Rectal smooth muscle tissue (tissue), 1 donor: Measurements from ENCODE around the gene TOMM5.

ENCODE experiments used
- H3K27ac ChIP-seq: one replicate; pipeline ENCODE4 v1.7.0; 2013; ENCODE audit warnings: low read depth, low read length, inconsistent platforms
- H3K27me3 ChIP-seq: one replicate; pipeline ENCODE4 v1.7.0; 2013; ENCODE audit warnings: low read length; ENCODE audit not compliant: control insufficient read depth, insufficient read depth
- H3K36me3 ChIP-seq: one replicate; pipeline ENCODE4 v1.7.0; 2013; ENCODE audit warnings: low read length; ENCODE audit not compliant: control insufficient read depth, insufficient read depth
- H3K4me1 ChIP-seq: one replicate; pipeline ENCODE4 v1.7.0; 2013; ENCODE audit warnings: low read length; ENCODE audit not compliant: control insufficient read depth, insufficient read depth
- H3K4me3 ChIP-seq: one replicate; pipeline ENCODE4 v1.7.0; 2013; ENCODE audit warnings: low read length
- H3K9ac ChIP-seq: one replicate; pipeline ENCODE4 v1.7.0; 2013; ENCODE audit warnings: low read length

TOMM5 gene

DNA sequence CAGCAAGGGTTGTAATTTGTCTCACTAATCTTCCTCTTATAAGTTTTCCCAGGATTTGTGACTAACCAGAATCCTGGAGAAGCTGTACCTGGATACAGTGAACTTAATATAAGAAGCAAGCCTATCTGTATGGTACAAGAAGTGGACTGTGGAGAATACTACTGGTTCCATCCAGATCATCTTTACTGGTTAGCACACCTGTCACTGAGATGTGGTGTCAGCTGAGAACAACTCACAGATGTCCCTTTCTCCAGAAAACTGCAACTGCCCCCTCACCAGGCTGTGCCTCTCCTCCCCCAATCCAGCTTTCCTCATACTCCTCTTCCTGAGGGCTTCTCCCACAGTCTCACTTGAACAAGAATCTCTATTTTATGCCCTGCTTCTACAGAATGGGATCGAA, 21.1 kb downstream of the TOMM5 start:
- Histone ChIP-seq H3K4me1 (peaks cover 13% of the 10 kb centered on the region), H3K9ac (no peak overlapping the region), H3K27me3 (no peaks in the 10 kb centered on the region), H3K4me3 (no peak overlapping the region), H3K27ac (no peak overlapping the region), H3K36me3 (no peaks in the 10 kb centered on the region)

DNA sequence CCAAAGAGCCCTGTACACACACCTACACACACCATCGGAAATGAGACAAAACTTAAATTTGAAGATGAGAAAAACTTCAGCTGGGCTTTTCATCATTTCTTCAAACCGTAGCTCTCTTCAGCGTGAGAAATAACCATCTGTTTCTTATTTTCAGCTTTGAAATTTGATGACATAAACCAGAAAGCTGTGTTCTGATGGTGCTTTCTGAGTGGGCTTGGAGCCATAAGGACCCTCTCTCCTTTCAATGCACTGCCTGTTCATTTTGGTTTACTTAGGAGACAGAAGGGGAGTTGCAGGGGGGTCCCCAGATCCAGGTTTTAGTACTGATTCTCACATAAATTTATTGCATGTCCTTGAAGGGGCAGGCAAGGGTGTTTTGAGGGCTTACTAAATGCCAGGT, 25.7 kb downstream of the TOMM5 start:
- no peaks in the 10 kb centered on the region for H3K4me1 ChIP-seq
- no peak overlapping the region for H3K27ac ChIP-seq
- no peaks in the 10 kb centered on the region for H3K27me3 ChIP-seq
- no peaks in the 10 kb centered on the region for H3K36me3 ChIP-seq
- no peak overlapping the region for H3K4me3 ChIP-seq
- no peak overlapping the region for H3K9ac ChIP-seq

DNA sequence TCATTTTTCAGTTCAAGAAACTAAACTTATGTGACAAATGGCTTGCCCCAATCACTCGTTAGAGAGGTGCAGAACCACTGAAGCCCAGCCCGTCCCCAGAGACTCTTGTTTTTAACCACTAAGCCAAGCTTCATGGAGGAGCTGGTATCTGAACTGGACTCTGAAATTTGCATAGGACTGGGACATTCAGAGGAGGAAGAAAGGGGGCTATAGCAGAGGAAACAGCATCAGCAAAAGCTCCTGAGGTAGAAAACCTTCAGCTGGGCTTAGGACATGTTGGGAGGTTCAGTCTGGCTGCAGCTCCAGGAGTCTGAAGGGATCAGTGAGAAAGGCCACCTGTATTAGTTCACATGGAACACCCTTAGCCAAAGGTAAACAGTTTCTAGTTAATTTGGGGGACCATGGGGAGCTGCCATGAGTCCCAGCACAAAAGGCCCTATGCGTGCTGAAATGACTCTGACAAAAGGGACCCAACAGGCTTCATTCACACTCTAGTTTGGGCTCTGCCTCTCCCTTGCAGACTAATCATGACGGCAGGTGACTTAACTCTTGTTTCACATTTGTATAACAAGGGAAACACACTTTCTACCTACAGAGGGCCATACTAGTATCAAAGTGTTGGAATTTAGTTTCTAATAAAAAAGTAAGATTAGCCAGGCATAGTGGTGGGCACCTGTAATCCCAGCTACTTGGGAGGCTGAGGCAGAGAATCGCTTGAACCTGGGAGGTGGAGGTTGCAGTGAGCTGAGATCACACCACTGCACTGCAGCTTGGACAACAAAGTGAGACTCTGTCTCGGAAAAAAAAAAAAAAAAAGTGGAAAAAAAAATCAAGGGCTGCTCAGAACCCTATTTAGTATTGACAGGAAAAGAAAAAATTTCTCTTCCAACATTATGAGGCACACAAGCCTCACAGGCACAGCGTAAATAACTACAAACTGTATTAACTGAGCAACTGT, 26.5 kb downstream of the TOMM5 start:
- Histone ChIP-seq H3K27me3 (no peaks in the 10 kb centered on the region), H3K4me1 (no peaks in the 10 kb centered on the region), H3K27ac (no peak overlapping the region), H3K36me3 (no peaks in the 10 kb centered on the region), H3K9ac (no peak overlapping the region), H3K4me3 (no peak overlapping the region)

DNA sequence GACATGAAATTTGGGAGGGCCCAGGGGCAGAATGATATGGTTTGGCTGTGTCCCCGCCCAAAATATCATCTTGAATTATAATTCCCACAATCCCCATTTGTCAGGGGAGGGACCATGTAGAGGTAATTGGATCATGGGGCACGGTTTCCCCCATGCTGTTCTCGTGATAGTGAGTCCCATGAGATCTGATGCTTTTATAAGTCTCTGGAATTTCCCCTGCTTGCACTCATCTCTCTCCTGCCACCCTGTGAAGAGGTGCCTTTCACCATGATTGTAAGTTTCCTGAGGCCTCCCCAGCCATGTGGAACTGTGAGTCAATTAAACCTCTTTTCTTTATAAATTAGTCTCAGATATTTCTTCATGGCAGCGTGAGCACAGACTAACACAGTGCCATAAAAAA, 27.5 kb downstream of the TOMM5 start:
- H3K36me3 ChIP-seq: no peaks in the 10 kb centered on the region
- no peak overlapping the region for H3K27ac ChIP-seq
- H3K4me3 ChIP-seq: no peak overlapping the region
- no peak overlapping the region for H3K9ac ChIP-seq
- no peaks in the 10 kb centered on the region for H3K27me3 ChIP-seq
- H3K4me1 ChIP-seq: no peaks in the 10 kb centered on the region

DNA sequence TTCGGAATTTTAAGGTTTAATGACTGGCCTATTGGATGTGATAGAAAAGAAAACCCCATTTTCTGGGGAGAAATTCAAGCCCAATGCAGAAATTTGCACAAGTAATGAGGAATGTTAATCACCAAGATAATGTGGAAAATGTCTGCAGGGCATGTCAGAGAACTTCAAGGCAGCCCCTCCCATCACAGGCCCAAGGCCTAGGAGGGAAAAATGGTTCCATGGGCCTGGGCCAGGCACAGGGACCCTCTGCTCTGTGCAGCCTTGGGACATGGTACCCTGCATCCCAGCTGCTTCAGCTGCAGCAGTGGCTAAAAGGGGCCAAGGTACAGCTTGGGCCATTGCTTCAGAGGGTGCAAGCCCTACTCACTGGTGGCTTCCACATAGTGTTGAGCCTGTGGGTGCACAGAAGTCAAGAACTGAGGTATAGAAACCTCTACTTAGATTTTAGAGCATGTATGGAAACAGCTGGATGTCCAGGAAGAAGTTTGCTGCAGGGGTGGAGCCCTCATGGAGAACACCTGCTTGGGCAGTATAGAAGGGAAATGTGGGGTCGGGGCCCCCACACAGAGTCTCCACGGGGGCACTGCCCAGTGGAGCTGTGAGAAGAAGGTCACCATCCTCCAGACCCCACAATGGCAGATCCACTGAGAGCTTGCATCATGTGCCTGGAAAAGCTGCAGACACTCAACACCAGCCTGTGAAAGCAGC, 28.4 kb downstream of the TOMM5 start:
- Histone ChIP-seq H3K27me3 (no peaks in the 10 kb centered on the region), H3K4me3 (no peak overlapping the region), H3K27ac (no peak overlapping the region), H3K9ac (no peak overlapping the region), H3K36me3 (no peaks in the 10 kb centered on the region), H3K4me1 (no peaks in the 10 kb centered on the region)

DNA sequence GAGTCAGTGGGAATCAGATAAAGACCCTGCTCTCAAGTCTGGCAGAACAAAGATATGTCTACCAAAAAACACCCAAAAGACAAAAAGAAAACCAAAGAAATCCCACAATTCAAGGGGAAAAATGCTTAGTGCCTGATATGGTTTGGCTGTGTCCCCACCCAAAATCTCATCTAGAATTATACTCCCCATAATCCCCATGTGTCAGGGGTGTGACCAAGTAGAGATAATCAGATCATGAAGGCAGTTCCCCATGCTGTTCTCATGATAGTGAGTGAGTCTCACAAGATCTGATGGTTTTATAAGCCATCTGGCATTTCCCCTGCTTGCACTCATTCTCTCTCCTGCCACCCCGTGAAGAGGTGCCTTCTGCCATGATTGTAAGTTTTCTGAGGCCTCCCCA, 29.6 kb downstream of the TOMM5 start:
- H3K4me1 ChIP-seq: no peaks in the 10 kb centered on the region
- no peak overlapping the region for H3K27ac ChIP-seq
- H3K27me3 ChIP-seq: no peaks in the 10 kb centered on the region
- no peak overlapping the region for H3K4me3 ChIP-seq
- no peak overlapping the region for H3K9ac ChIP-seq
- H3K36me3 ChIP-seq: no peaks in the 10 kb centered on the region

DNA sequence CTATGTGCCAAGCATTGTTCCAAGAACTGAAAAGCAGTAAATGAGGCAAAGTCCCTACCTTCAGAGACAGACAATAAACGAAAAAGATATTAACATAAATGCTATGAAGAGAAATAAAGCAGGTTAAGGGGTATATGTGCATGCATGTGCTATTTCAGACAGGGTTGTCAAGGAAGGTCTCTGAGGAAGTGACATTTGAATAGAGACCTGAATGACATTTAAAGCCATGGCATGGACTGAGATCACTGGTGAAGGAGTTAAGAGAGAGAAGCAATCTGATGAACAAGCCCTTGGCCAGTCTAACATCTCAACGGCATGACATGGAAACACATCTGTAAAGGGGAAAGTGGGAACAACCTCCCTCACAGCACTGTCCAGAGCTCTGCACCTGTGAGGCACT, 30.7 kb downstream of the TOMM5 start:
- Histone ChIP-seq H3K4me3 (no peak overlapping the region), H3K9ac (no peak overlapping the region), H3K36me3 (no peaks in the 10 kb centered on the region), H3K27me3 (no peaks in the 10 kb centered on the region), H3K4me1 (no peaks in the 10 kb centered on the region), H3K27ac (no peak overlapping the region)

DNA sequence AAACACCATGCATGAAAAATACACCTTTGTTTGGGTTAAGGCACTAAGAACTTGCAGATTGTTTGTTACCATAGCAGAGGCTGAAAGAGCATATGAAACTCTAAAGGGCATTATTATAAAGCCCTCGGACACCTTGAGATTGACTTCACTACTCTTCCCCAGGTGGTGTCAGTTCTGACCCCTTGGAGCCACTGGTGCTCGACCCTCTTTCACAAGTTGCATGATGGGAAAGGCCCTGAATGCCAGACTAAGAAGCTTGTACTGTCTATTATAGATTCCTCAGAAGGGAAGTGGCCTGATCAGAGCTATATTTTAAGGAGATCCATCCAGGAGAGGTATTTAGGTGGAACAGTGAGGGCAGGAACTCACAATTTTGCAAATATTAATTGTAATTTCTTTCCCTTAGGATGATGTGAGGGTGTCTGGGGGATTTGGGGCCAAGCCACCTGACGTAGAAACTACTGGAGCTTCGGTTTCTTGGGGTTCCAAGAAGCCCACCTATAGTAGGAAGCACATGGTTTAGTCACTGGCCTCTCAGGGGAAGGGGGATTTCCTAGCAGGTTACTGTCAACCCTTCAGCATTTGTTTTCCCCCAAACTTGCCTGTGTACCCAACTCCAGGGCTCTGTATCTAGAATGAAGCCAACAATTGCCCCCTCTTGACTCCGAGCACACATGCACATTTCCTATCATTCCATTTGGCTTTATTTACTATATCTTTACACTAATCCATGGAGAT, 32.4 kb downstream of the TOMM5 start:
- Histone ChIP-seq H3K36me3 (no peaks in the 10 kb centered on the region), H3K4me1 (no peaks in the 10 kb centered on the region), H3K9ac (no peak overlapping the region), H3K4me3 (no peak overlapping the region), H3K27ac (no peak overlapping the region), H3K27me3 (no peaks in the 10 kb centered on the region)

DNA sequence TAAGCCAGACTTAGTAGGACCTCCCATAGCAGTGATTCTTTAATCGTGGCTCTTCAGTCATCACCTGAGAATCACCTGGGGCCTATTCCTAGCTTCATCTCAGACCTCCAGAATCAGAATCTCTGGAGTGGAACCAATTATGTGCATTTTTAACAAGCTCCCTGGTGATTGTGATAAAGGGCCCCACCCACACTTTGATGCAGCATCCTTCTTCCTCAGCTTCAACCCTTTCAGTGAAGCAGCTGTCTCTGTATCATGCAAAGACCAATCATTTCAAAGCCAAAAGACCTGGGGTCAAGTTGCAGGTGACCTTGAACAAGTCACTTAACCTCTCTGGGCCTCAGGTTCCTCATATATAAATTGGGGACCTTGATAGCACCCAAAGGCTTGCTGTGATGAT, 33.3 kb downstream of the TOMM5 start:
- no peaks in the 10 kb centered on the region for H3K4me1 ChIP-seq
- H3K9ac ChIP-seq: no peak overlapping the region
- no peak overlapping the region for H3K27ac ChIP-seq
- H3K4me3 ChIP-seq: no peak overlapping the region
- H3K27me3 ChIP-seq: no peaks in the 10 kb centered on the region
- H3K36me3 ChIP-seq: no peaks in the 10 kb centered on the region

DNA sequence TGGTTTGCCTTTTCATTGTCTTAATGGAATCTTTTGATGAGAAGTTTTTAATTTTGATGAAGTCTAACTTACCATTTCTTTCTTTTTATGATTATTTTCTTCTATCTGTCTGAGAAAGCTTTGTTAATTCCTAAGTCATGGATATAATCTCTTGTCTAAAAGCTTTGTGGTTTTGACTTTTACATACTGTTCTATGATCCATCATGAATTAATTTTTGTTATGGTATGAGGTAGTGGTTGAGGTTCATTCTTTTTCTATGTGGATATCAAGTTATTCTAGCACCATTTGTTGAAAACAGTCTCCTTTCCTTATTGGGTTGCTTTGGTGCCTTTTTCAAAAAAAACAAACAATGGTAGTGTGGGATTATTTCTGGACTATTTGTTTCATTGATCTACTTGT, 36.6 kb downstream of the TOMM5 start:
- no peaks in the 10 kb centered on the region for H3K27me3 ChIP-seq
- H3K27ac ChIP-seq: no peak overlapping the region
- no peaks in the 10 kb centered on the region for H3K36me3 ChIP-seq
- H3K4me3 ChIP-seq: no peak overlapping the region
- no peaks in the 10 kb centered on the region for H3K4me1 ChIP-seq
- H3K9ac ChIP-seq: no peak overlapping the region

DNA sequence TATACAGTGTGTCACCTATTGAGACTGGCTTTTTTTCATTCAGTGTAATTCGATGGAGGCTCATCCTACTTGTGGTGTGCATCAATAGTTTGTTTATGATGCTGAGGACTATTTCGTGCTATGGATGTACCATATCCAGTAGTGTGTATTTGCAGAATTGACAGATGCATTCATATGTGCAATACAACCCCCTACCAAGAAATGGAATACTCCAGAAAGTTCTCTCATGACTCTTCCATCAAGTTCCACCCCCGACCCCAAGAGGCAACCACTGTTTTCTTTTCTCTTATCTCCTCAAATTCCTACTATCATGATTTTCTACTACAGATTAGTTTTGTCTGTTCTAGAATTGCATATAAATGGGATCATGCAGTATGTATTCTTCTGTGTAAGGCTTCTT, 38.1 kb downstream of the TOMM5 start:
- no peaks in the 10 kb centered on the region for H3K27me3 ChIP-seq
- no peak overlapping the region for H3K27ac ChIP-seq
- no peaks in the 10 kb centered on the region for H3K4me1 ChIP-seq
- no peaks in the 10 kb centered on the region for H3K36me3 ChIP-seq
- no peak overlapping the region for H3K9ac ChIP-seq
- H3K4me3 ChIP-seq: no peak overlapping the region

DNA sequence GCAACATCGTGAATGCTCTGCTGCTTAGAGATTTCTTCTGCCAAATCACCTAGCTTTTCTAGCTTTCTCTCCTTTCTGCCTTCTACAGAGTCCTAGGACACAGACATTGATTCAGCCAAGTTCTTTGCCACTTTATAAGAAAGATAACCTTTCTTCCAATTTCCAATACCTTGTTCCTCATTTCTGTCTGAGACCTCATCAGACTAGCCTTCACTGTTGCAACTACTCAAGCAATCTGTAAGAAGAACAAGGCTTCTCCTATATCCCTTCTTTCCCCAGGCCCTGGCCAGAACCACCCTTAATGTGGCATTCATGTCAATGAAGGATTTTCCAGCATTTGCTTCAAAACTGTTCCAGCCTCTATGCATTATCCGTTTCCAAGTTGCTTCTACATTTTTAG, 40.5 kb downstream of the TOMM5 start:
- Histone ChIP-seq H3K4me1 (no peaks in the 10 kb centered on the region), H3K9ac (no peak overlapping the region), H3K36me3 (no peaks in the 10 kb centered on the region), H3K27ac (no peak overlapping the region), H3K27me3 (no peaks in the 10 kb centered on the region), H3K4me3 (no peak overlapping the region)
